HepG2 (cell line): ENCODE data around the gene PITRM1. TPM values are rescaled to one million over a fixed set of nuclear protein-coding genes. Genes with fewer than 3 reads are reported as not detected.

Experiments
- ARID5B ChIP-seq: IDR thresholded peaks from 2 replicates; pipeline ENCODE4 v1.4.0; 2020; ENCODE audit warnings: mild to moderate bottlenecking, missing genetic modification reagents
- ARNT ChIP-seq: fragments of 450-650 bp; IDR thresholded peaks from 2 replicates; pipeline ENCODE4 v1.6.1; 2017
- HMGXB3 ChIP-seq: sonication (generic); formaldehyde crosslinking; IDR thresholded peaks from 2 replicates; pipeline ENCODE4 v1.4.0; 2020; ENCODE audit warnings: missing genetic modification reagents, borderline replicate concordance
- NR2C2 ChIP-seq: sonication (generic); formaldehyde crosslinking; IDR thresholded peaks from 2 replicates; pipeline ENCODE4 v1.4.0; 2020; ENCODE audit warnings: missing genetic modification reagents, mild to moderate bottlenecking, moderate library complexity, borderline replicate concordance
- PCBP2 ChIP-seq: fragments of 200-400 bp; formaldehyde crosslinking; optimal IDR thresholded peaks from 2 replicates; pipeline ENCODE3; 2018; ENCODE audit warnings: low read length, low read depth; ENCODE audit not compliant: poor library complexity, severe bottlenecking
- ZNF333 ChIP-seq: sonication (generic); formaldehyde crosslinking; IDR thresholded peaks from 2 replicates; pipeline ENCODE4 v1.4.0; 2020; ENCODE audit warnings: mild to moderate bottlenecking, missing genetic modification reagents, borderline replicate concordance
- polyA plus RNA-seq, 8 experiments: library from polyadenylated mRNA; depleted of rRNA in 3 of 8; stranded (reverse) in 7 of 8; unstranded in 1 of 8; fragments of >200 nt; fragmentation: Illumina TruSeq in 4 of 8; extraction: Trizol in 4 of 8; gene quantifications; 2 replicates each; pipeline versions ENCODE4 v1.2.1 to v1.2.3, GENCODE V29; 2011 to 2016; ENCODE audit warnings: low read depth in 4 of 8, missing spikeins in 1 of 8, mixed read lengths in 1 of 8; ENCODE audit not compliant: insufficient read depth in 1 of 8
- total RNA-seq, 5 experiments: library from RNA; depleted of rRNA; stranded (reverse); fragments of >200 nt; fragmentation: Illumina TruSeq; extraction: Trizol; gene quantifications; 2 replicates each; pipeline ENCODE4 v1.2.3, GENCODE V29; 2016; ENCODE audit warnings: low read depth in 1 of 5

PITRM1 gene
- total and polyA plus RNA-seq, 2 of the 13 experiments (the other 11 are each of a cell fraction or from before 2014, with no cell fraction given): 16.4 to 29.0 TPM

GRCh38 chr10:3097160-3097559, 75.4 kb downstream of the PITRM1 start (continued):
- TF ChIP-seq HMGXB3 (CRISPR knock-in tag) (no peak), PCBP2 (no peak), NR2C2 (CRISPR knock-in tag) (no peak), ARID5B (CRISPR knock-in tag) (no peak), ARNT (no peak), ZNF333 (CRISPR knock-in tag) (no peak)
